GM12878 (cell line): ENCODE data around the gene UNC93A.
A peak's percentile ranks its signal among the peaks of the same experiment; 100 is the strongest.

Experiments
- BHLHE40 ChIP-seq, 2 experiments: fragments of 450-650 bp in 1 of 2; IDR thresholded peaks; 2 replicates each; pipeline ENCODE4 v1.6.1; 2011 to 2017; ENCODE audit warnings: low read depth in 2 of 2, borderline replicate concordance in 1 of 2, improper control_type of control experiment in 1 of 2, low read length in 1 of 2, mild to moderate bottlenecking in 1 of 2
- EP300 ChIP-seq, 2 experiments: fragments of 150-350 bp in 1 of 2; IDR thresholded peaks; 2 replicates each; pipeline ENCODE4 v1.6.1; 2011 to 2012; ENCODE audit warnings: low read depth in 2 of 2, low read length in 2 of 2, borderline replicate concordance in 1 of 2, improper control_type of control experiment in 1 of 2, inconsistent platforms in 1 of 2; ENCODE audit not compliant: control insufficient read depth in 1 of 2
- POLR2A ChIP-seq: IDR thresholded peaks from 2 replicates; pipeline ENCODE4 v1.6.1; 2011; ENCODE audit warnings: low read depth, mild to moderate bottlenecking, low read length
- SP1 ChIP-seq: IDR thresholded peaks from one replicate; pipeline ENCODE4 v1.6.1; 2011; ENCODE audit warnings: low read depth, low read length
- ZNF274 ChIP-seq: IDR thresholded peaks from one replicate; pipeline ENCODE4 v1.8.0; 2011; ENCODE audit not compliant: insufficient read length, insufficient read depth
- TF ChIP-seq, protein P1 (sequence below), 3 experiments: IDR thresholded peaks in 2 of 3; conservative IDR thresholded peaks in 1 of 3; 2 replicates each; pipeline ENCODE4 v1.5.1; 2011; ENCODE audit warnings: low read depth in 3 of 3, low read length in 3 of 3, mild to moderate bottlenecking in 3 of 3, control low read depth in 2 of 3, moderate library complexity in 2 of 3, inconsistent platforms in 1 of 3, mixed read lengths in 1 of 3; ENCODE audit not compliant: control insufficient read depth in 2 of 3, insufficient read depth in 1 of 3; ENCODE audit errors: extremely low read depth in 1 of 3
- TF ChIP-seq, protein P2 (sequence below): fragments of 150-350 bp; IDR thresholded peaks from 2 replicates; pipeline ENCODE4 v1.6.1; 2016; ENCODE audit warnings: low read depth, low read length

DNA sequence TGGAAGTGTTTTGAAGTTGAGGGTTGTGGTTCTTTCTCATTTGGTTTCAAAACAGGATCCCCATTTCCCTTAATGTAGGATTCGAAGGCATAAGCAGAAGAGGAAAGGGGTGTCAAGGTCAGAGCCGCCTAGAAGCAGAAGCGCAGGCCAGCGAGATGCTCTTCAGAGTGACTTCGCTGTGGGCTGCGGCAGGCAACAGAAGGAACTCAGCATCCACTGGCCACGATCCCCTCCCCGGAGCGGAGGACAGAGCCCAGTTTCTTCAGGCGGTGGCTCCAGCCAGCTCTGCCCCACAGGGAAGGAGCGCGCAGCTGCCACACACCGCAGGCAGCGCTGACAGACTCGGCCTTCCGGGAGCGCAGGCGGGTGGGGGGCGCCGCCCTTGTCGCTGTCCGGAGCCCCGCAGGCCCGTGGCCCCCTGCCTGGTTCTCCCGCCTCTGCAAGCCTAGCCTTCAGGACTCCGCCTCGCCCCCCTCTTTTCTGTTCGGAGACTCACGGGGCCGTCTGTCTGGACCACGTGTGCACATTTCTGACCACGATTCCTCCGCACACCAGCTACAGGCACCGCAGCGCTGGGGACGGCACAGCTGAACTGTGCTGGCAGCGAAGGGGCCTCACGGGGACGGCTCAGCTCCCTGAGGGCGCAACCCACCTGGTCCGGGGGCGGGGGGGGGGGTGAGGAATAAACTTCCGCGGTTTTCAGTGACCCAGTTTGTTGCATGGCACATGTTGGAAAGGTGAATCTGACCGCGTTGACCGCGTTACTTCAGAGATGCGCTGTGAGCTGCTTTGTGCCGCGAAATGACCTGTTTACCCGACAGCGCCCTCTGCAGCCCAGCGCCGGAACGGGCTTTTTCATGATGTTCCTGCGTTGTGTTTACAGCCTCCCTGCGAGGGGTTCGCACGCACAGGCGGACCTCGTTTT, 59.9 kb downstream of the UNC93A start:
- TF ChIP-seq, protein P1, sequence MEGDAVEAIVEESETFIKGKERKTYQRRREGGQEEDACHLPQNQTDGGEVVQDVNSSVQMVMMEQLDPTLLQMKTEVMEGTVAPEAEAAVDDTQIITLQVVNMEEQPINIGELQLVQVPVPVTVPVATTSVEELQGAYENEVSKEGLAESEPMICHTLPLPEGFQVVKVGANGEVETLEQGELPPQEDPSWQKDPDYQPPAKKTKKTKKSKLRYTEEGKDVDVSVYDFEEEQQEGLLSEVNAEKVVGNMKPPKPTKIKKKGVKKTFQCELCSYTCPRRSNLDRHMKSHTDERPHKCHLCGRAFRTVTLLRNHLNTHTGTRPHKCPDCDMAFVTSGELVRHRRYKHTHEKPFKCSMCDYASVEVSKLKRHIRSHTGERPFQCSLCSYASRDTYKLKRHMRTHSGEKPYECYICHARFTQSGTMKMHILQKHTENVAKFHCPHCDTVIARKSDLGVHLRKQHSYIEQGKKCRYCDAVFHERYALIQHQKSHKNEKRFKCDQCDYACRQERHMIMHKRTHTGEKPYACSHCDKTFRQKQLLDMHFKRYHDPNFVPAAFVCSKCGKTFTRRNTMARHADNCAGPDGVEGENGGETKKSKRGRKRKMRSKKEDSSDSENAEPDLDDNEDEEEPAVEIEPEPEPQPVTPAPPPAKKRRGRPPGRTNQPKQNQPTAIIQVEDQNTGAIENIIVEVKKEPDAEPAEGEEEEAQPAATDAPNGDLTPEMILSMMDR (IDR thresholded peaks at IDR 0.05 in 2 of 3, conservative IDR thresholded peaks at IDR 0.05 in 1 of 3; ENCODE audit: control insufficient read depth in 2 of 3, extremely low read depth in 1 of 3, insufficient read depth in 1 of 3, low read depth in 3 of 3, low read length in 3 of 3): peak; percentile 68 to 80 (median 78)
- TF ChIP-seq ZNF274 (no peak), POLR2A (no peak), EP300 (IDR thresholded peaks at IDR 0.05; ENCODE audit: borderline replicate concordance in 1 of 2, control insufficient read depth in 1 of 2, low read depth in 2 of 2, low read length in 2 of 2) (no peak), SP1 (no peak), BHLHE40 (IDR thresholded peaks at IDR 0.05; ENCODE audit: borderline replicate concordance in 1 of 2, low read depth in 2 of 2, low read length in 1 of 2) (peak; percentile 62 to 66; a peak in 3 of 4 replicates)
- TF ChIP-seq, protein P2, sequence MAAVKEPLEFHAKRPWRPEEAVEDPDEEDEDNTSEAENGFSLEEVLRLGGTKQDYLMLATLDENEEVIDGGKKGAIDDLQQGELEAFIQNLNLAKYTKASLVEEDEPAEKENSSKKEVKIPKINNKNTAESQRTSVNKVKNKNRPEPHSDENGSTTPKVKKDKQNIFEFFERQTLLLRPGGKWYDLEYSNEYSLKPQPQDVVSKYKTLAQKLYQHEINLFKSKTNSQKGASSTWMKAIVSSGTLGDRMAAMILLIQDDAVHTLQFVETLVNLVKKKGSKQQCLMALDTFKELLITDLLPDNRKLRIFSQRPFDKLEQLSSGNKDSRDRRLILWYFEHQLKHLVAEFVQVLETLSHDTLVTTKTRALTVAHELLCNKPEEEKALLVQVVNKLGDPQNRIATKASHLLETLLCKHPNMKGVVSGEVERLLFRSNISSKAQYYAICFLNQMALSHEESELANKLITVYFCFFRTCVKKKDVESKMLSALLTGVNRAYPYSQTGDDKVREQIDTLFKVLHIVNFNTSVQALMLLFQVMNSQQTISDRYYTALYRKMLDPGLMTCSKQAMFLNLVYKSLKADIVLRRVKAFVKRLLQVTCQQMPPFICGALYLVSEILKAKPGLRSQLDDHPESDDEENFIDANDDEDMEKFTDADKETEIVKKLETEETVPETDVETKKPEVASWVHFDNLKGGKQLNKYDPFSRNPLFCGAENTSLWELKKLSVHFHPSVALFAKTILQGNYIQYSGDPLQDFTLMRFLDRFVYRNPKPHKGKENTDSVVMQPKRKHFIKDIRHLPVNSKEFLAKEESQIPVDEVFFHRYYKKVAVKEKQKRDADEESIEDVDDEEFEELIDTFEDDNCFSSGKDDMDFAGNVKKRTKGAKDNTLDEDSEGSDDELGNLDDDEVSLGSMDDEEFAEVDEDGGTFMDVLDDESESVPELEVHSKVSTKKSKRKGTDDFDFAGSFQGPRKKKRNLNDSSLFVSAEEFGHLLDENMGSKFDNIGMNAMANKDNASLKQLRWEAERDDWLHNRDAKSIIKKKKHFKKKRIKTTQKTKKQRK: no peak
